IPS-15b (cell line): ENCODE results near the gene TRAPPC14.

Source experiments
- H3K27me3 ChIP-seq: one replicate; pipeline ENCODE4 v1.6.1; 2013; ENCODE audit warnings: low read length; ENCODE audit not compliant: control insufficient read depth, insufficient read depth
- H3K36me3 ChIP-seq: one replicate; pipeline ENCODE4 v1.6.1; 2013; ENCODE audit warnings: low read length; ENCODE audit not compliant: control insufficient read depth, insufficient read depth
- H3K4me1 ChIP-seq: one replicate; pipeline ENCODE4 v1.6.1; 2013; ENCODE audit warnings: mild to moderate bottlenecking, low read length; ENCODE audit not compliant: control insufficient read depth, insufficient read depth
- H3K4me3 ChIP-seq: one replicate; pipeline ENCODE4 v1.5.1; 2013; ENCODE audit warnings: low read depth, low read length
- H3K9ac ChIP-seq: one replicate; pipeline ENCODE4 v1.6.1; 2013; ENCODE audit warnings: low read depth, mild to moderate bottlenecking, low read length
- H3K9me3 ChIP-seq: one replicate; pipeline ENCODE4 v1.6.1; 2013; ENCODE audit warnings: mild to moderate bottlenecking, low read length; ENCODE audit not compliant: control insufficient read depth, insufficient read depth

The TRAPPC14 gene

DNA sequence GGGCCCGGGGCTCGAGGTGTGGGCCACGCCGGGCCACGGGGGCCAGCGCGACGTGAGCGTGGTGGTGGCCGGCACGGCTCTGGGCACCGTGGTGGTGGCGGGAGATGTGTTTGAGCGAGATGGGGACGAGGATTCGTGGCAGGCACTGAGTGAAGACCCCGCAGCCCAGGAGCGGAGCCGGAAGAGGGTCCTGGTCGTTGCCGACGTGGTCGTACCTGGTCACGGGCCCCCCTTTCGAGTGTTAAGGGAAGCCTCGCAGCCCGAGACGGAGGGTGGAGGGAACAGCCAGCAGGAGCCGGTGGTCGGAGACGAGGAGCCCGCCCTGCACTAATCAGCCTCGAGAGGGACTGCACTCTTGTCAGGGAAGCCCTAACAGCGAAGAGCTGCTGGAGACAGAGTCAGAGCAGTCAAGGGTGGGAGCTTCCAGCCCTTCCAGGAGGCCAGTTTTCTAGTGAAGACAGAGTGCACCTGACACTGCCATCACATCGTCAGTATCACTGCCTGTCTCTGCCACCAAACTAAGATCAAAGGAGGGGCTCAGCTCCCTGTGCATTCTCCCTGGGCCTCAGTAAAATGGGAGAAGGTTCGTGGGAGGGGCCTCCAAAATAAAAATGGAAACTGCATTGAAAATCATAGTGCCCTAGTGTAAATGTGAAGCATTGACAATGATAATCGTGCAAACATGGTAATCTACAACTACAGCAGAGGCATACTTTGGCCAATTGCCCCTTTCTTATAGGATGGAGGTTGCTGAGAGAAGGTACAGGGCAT, 30.5 kb downstream of the TRAPPC14 start:
- peak overlapping the region; percentile 99 for H3K4me3 ChIP-seq
- peaks cover 17% of the 10 kb centered on the region for H3K27me3 ChIP-seq
- no peaks in the 10 kb centered on the region for H3K4me1 ChIP-seq
- peak overlapping the region; percentile 65 for H3K9ac ChIP-seq
- no peaks in the 10 kb centered on the region for H3K36me3 ChIP-seq
- no peaks in the 10 kb centered on the region for H3K9me3 ChIP-seq

DNA sequence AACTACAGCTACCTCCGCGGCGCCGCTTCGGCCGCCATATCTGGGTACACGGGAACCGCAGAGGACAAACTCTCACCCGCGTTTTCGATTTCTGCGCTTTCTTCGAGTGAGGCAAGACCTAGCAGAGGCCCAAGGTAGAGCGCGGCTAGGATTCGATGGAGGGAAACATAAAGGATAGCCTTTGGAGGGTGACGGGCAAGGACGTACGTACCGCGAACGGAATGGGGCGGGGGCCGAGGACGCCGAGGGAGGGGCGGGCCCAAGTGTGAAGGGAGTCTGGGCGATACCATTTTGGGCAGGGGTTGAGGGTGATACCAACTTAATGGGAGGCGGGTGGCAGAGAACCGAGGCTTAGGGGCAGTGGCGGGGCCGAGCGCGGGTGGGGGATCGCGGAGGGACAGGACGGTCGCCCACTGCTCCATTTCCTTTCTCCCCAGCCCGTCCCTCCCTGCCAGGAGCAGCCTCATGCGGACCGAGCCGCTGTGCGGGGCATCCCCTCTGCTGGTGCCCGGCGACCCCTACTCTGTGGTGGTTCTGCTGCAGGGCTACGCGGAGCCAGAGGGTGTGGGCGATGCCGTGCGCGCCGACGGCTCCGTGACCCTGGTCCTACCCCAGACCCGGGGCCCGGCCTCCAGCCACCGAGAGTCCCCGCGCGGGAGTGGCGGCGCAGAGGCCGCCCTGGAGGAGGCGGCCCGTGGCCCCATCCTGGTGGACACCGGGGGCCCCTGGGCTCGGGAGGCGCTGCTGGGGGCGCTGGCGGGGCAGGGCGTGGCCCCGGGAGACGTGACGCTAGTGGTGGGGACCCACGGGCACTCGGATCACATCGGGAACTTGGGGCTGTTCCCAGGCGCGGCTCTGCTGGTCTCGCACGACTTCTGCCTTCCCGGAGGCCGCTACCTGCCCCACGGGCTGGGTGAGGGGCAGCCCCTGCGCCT, 31.3 kb downstream of the TRAPPC14 start, which contains the start of gene MBLAC1:
Gene MBLAC1 (plus strand): TSS at position 37 of the 935 bp plus-strand sequence. CDS start 429 bp downstream, at position 466.
- Histone ChIP-seq H3K36me3 (no peaks in the 10 kb centered on the region), H3K9ac (peak within 1 kb of the TSS; percentile 97), H3K27me3 (peaks cover 17% of the 10 kb centered on the region), H3K9me3 (no peaks in the 10 kb centered on the region), H3K4me1 (no peaks in the 10 kb centered on the region), H3K4me3 (peak within 1 kb of the TSS; percentile 99)

DNA sequence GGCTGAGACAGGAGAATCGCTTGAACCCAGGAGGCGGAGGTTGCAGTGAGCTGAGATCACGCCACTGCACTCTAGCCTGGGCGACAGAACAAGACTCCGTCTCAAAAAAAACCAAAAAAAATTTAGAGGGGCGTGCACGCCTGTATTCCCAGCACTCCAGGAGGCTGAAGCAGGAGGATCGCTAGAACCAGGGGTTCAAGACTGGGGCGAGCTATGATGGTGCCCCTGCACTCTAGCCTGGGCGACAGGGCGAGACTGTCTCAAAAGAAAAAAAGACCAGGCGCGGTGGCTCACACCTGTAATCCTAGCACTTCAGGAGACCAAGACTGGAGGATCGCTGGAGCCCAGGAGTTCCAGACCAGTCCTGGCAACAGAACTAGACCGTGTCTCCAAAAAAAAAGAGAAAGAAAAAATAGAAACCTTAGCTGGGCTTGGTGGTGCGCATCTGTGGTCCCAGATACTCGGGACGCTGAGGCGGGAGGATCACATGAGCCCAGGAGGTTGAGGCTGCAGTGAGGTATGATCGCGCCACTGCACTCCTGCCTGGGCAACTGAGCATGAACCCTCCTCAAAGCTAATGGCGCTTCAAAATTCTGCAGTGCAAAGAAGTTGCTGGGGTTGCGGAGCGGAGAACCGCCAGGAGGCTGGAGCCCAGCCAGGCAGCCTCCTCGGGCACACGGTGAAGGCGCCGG, 32.1 kb downstream of the TRAPPC14 start:
- H3K4me3 ChIP-seq: peak overlapping the region; percentile 99
- no peaks in the 10 kb centered on the region for H3K4me1 ChIP-seq
- peaks cover 17% of the 10 kb centered on the region for H3K27me3 ChIP-seq
- peak overlapping the region; percentile 97 for H3K9ac ChIP-seq
- H3K9me3 ChIP-seq: no peaks in the 10 kb centered on the region
- no peaks in the 10 kb centered on the region for H3K36me3 ChIP-seq

DNA sequence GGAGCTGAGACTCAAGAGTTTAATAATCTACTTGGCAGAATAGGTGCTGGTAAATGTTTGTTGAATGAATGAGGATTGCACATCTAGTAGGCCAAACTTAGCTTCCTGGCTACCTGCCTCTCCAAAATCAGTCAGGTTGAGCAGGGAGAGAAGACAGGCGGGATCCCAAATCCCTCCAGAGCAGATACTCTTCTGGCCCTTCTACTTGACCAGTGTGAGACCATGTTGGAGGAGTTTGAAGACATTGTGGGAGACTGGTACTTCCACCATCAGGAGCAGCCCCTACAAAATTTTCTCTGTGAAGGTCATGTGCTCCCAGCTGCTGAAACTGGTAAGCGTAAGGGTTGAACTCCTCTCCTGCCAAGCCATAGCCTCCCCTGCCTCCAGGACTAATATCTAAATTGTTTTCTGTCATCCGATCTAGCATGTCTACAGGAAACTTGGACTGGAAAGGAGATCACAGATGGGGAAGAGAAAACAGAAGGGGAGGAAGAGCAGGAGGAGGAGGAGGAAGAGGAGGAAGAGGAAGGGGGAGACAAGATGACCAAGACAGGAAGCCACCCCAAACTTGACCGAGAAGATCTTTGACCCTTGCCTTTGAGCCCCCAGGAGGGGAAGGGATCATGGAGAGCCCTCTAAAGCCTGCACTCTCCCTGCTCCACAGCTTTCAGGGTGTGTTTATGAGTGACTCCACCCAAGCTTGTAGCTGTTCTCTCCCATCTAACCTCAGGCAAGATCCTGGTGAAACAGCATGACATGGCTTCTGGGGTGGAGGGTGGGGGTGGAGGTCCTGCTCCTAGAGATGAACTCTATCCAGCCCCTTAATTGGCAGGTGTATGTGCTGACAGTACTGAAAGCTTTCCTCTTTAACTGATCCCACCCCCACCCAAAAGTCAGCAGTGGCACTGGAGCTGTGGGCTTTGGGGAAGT, 34.0 kb downstream of the TRAPPC14 start:
- Histone ChIP-seq H3K4me3 (no peak overlapping the region), H3K36me3 (no peaks in the 10 kb centered on the region), H3K27me3 (peaks cover 17% of the 10 kb centered on the region), H3K9ac (no peak overlapping the region), H3K4me1 (peaks cover 4% of the 10 kb centered on the region), H3K9me3 (no peaks in the 10 kb centered on the region)

DNA sequence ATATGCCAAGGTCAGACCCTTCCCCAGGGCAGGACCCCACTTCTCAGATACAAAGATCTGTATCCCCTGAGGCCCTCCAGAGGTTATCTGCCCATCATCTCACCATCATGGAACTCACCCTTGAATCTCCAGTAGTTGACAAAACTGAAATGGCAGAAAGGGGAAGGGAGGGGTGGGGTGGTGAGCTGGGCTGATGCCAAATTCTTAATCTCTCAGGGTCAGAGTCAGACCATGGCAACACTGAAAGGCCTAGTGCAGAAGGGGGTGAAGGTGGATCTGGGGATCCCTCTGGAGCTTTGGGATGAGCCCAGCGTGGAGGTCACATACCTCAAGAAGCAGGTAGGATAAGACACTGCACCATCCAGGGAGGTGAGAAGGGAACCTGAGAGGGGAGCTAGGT, 36.0 kb downstream of the TRAPPC14 start:
- H3K36me3 ChIP-seq: no peaks in the 10 kb centered on the region
- H3K9me3 ChIP-seq: no peaks in the 10 kb centered on the region
- H3K4me3 ChIP-seq: no peak overlapping the region
- H3K9ac ChIP-seq: no peak overlapping the region
- no peaks in the 10 kb centered on the region for H3K27me3 ChIP-seq
- H3K4me1 ChIP-seq: peaks cover 4% of the 10 kb centered on the region

DNA sequence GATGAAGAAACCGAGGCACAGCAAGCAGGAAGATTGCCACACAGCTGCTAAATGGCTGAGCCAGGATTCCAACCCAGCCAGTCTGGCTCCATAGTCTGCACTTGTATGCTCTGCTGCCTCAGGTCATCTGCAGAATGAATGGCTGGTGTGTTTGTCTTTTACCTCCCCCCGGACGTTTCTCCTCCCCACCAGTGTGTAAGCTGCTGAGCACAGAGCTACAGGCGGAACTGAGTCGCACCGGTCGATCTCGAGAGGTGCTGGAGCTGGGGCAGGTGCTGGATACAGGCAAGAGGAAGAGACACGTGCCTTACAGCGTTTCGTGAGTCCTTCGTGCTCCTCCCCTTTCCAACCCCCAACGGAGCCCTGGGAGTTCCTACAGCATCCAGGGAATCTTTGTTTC, 36.5 kb downstream of the TRAPPC14 start:
- Histone ChIP-seq H3K9ac (no peak overlapping the region), H3K4me3 (no peak overlapping the region), H3K4me1 (peaks cover 4% of the 10 kb centered on the region), H3K27me3 (no peaks in the 10 kb centered on the region), H3K9me3 (no peaks in the 10 kb centered on the region), H3K36me3 (no peaks in the 10 kb centered on the region)

DNA sequence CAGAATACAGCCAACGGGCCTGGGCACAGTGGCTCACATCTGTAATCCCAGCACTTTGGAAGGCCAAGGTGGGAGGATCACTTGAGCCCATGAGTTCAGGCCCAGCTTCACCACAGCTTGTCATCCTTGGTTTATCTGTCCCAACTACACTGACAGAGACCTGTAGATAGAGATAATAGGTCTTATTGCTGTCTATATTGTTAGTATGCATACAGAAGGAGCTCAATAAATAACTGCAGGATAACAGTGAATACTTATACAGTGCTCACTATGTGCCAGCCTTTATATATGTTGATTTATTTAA, 37.8 kb downstream of the TRAPPC14 start:
- Histone ChIP-seq H3K27me3 (no peaks in the 10 kb centered on the region), H3K36me3 (no peaks in the 10 kb centered on the region), H3K9ac (no peak overlapping the region), H3K4me3 (peak overlapping the region; percentile 95), H3K4me1 (peaks cover 4% of the 10 kb centered on the region), H3K9me3 (no peaks in the 10 kb centered on the region)

DNA sequence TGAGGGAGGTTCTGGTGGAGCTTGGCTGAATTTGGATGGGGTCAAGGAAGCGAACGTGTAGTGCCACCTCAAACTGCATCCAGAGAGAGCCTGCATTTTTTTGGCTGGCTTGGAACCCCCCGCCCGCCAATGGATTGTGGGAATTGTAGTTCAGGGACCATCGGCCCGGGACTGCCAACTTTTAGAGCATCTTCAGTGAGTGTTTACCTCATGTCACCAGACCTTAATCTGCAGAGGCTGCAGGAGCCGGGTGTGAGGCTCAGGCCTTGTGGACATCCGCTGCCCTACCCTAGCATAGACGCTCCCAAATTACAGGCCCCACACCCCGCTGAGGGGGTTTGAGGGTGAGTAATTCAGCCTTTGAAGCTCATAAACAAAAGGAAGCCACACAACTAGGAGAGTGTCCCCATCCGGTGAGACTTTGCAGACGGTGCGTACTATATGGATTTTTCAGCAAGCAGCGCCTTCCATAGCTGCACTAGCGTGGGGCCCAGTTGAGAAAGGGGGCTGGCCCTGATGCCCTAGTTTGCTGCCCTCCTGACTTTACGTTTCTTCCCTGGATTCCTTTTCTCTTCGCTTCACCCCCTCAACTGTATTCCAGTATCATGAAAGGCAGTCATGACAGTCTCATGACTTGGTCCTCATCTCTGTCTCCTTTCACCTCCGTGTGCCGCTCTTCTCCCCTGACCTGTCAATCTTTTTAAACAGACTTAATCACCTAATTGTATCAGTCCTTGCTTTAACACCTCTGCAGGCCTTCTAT, 38.4 kb downstream of the TRAPPC14 start:
- H3K9ac ChIP-seq: peak overlapping the region; percentile 27
- peaks cover 4% of the 10 kb centered on the region for H3K4me1 ChIP-seq

DNA sequence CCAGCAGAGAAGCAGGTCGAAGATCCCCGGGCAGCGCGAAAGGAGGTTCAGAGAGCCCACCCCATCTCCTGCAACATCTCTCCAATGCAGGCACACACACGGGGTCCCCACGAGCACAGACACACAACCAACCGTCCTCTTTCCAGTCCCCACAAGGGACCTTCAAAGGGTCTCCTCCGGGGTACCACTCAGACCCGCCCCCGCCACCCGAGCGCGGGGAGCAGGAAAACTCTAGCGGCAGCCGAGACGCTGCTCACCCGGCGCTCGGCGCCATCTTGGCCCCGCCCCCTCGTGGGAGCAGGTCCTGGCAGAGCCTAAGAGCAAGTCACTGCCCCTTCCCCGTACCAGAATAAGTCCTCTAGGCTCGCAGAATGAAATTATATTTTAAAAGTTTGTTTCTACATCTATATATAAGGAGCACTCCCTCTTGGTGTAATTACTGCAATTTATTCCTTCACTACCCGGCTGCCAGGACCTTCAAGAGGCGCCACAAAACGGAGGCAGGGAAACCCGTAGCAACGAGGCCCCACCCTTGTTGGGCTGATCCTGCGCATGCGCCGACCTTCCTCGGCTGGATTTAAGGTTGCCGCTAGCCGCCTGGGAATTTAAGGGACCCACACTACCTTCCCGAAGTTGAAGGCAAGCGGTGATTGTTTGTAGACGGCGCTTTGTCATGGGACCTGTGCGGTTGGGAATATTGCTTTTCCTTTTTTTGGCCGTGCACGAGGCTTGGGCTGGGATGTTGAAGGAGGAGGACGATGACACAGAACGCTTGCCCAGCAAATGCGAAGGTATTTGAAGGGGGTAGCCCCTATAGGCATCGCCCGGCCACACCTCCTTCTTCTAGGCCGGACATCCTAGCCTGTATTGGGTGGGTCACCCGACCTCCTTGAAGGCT, 39.2 kb downstream of the TRAPPC14 start, which contains the start of the genes CNPY4 and TAF6:
Gene CNPY4 (plus strand): TSS at position 563 of the 898 bp plus-strand sequence. CDS start 111 bp downstream, at position 674.
Gene TAF6 (minus strand): TSS at position 287 of the 898 bp plus-strand sequence. CDS start 5,149 bp downstream, outside the sequence.
- peak within 1 kb of the TSS; percentile 95 for H3K4me3 ChIP-seq
- H3K27me3 ChIP-seq: no peaks in the 10 kb centered on the region
- H3K36me3 ChIP-seq: no peaks in the 10 kb centered on the region
- peaks cover 4% of the 10 kb centered on the region for H3K4me1 ChIP-seq
- H3K9ac ChIP-seq: peak within 1 kb of the TSS; percentile 93
- H3K9me3 ChIP-seq: no peaks in the 10 kb centered on the region

More for the DNA sequence above, 38.4 kb downstream of the TRAPPC14 start:
- no peaks in the 10 kb centered on the region for H3K27me3 ChIP-seq
- H3K9me3 ChIP-seq: no peaks in the 10 kb centered on the region
- peak overlapping the region; percentile 95 for H3K4me3 ChIP-seq
- no peaks in the 10 kb centered on the region for H3K36me3 ChIP-seq
